ENCODE data around the gene ARHGEF37.

Gene ARHGEF37

GRCh38 chr5:149551227-149552037, 29.9 kb upstream of the ARHGEF37 start, which contains the start of gene CSNK1A1:
Gene CSNK1A1 (minus strand): TSS chr5:149551439. CDS start chr5:149550964, 475 bp downstream.
- H3K9me2 ChIP-seq (replicated peaks; ENCODE audit: low read depth, low read length), result no peaks in the 10 kb centered on the region
- H4K20me1 ChIP-seq (ENCODE audit: insufficient read depth, low read length, poor library complexity, severe bottlenecking), result peaks cover 36% of the 10 kb centered on the region
- H3K4me1 ChIP-seq (ENCODE audit: insufficient read depth, low read length, poor library complexity, severe bottlenecking), result peaks cover 27% of the 10 kb centered on the region
- peaks cover 48% of the 10 kb centered on the region for H3K79me2 ChIP-seq (ENCODE audit: insufficient read depth, low read length)
- peak within 1 kb of the TSS; percentile 100 for H3K9ac ChIP-seq (ENCODE audit: low read depth, low read length, poor library complexity, severe bottlenecking)
- H3K36me3 ChIP-seq (ENCODE audit: insufficient read depth, low read length), result peaks cover 29% of the 10 kb centered on the region
- peak within 1 kb of the TSS; percentile 89 for H2AFZ ChIP-seq (ENCODE audit: low read length)
- no peaks in the 10 kb centered on the region for H3K9me3 ChIP-seq (ENCODE audit: insufficient read depth, low read depth, low read length)
- peak; percentile 83 for TF ChIP-seq CTCF (conservative IDR thresholded peaks at IDR 0.05; ENCODE audit: low read length)
- no peak for TF ChIP-seq EZH2phosphoT487 (IDR thresholded peaks at IDR 0.05; ENCODE audit: borderline replicate concordance)
- peaks cover 16% of the 10 kb centered on the region for H3K27me3 ChIP-seq (ENCODE audit: insufficient read depth, low read length, poor library complexity, severe bottlenecking)
- H3K4me3 ChIP-seq (ENCODE audit: low read length, poor library complexity, severe bottlenecking), result peak within 1 kb of the TSS; percentile 91
- peak within 1 kb of the TSS; percentile 93 for H3K4me2 ChIP-seq (ENCODE audit: low read depth, low read length, poor library complexity, severe bottlenecking)
- H3F3A ChIP-seq (ENCODE audit: low read depth), result no peaks in the 10 kb centered on the region

- H3K79me2 ChIP-seq (ENCODE audit: insufficient read depth, low read length), result peaks cover 42% of the 10 kb centered on the region
- no peaks in the 10 kb centered on the region for H3K9me2 ChIP-seq (replicated peaks; ENCODE audit: low read depth, low read length)
- TF ChIP-seq EZH2phosphoT487 (IDR thresholded peaks at IDR 0.05; ENCODE audit: borderline replicate concordance), result no peak
- peak overlapping the region; percentile 100 for H3K9ac ChIP-seq (ENCODE audit: low read depth, low read length, poor library complexity, severe bottlenecking)
- H3K4me3 ChIP-seq (ENCODE audit: low read length, poor library complexity, severe bottlenecking), result peak overlapping the region; percentile 91
- peak overlapping the region; percentile 89 for H2AFZ ChIP-seq (ENCODE audit: low read length)
- H4K20me1 ChIP-seq (ENCODE audit: insufficient read depth, low read length, poor library complexity, severe bottlenecking), result peaks cover 30% of the 10 kb centered on the region
- H3K36me3 ChIP-seq (ENCODE audit: insufficient read depth, low read length), result peaks cover 23% of the 10 kb centered on the region
- H3K4me2 ChIP-seq (ENCODE audit: low read depth, low read length, poor library complexity, severe bottlenecking), result peak overlapping the region; percentile 93
- peaks cover 16% of the 10 kb centered on the region for H3K27me3 ChIP-seq (ENCODE audit: insufficient read depth, low read length, poor library complexity, severe bottlenecking)
- no peaks in the 10 kb centered on the region for H3F3A ChIP-seq (ENCODE audit: low read depth)
- no peaks in the 10 kb centered on the region for H3K9me3 ChIP-seq (ENCODE audit: insufficient read depth, low read depth, low read length)
- peaks cover 22% of the 10 kb centered on the region for H3K4me1 ChIP-seq (ENCODE audit: insufficient read depth, low read length, poor library complexity, severe bottlenecking)
These were observed 29.2 kb upstream of the ARHGEF37 start for GRCh38 chr5:149552038-149552494.

- peak overlapping the region; percentile 93 for H3K4me2 ChIP-seq (ENCODE audit: low read depth, low read length, poor library complexity, severe bottlenecking)
- H3K79me2 ChIP-seq (ENCODE audit: insufficient read depth, low read length), result peaks cover 36% of the 10 kb centered on the region
- H3K9me2 ChIP-seq (replicated peaks; ENCODE audit: low read depth, low read length), result no peaks in the 10 kb centered on the region
- no peaks in the 10 kb centered on the region for H3K9me3 ChIP-seq (ENCODE audit: insufficient read depth, low read depth, low read length)
- peaks cover 24% of the 10 kb centered on the region for H4K20me1 ChIP-seq (ENCODE audit: insufficient read depth, low read length, poor library complexity, severe bottlenecking)
- peak overlapping the region; percentile 100 for H3K9ac ChIP-seq (ENCODE audit: low read depth, low read length, poor library complexity, severe bottlenecking)
- peaks cover 17% of the 10 kb centered on the region for H3K4me1 ChIP-seq (ENCODE audit: insufficient read depth, low read length, poor library complexity, severe bottlenecking)
- no peaks in the 10 kb centered on the region for H3F3A ChIP-seq (ENCODE audit: low read depth)
- H2AFZ ChIP-seq (ENCODE audit: low read length), result no peak overlapping the region
- peaks cover 17% of the 10 kb centered on the region for H3K36me3 ChIP-seq (ENCODE audit: insufficient read depth, low read length)
- peak overlapping the region; percentile 91 for H3K4me3 ChIP-seq (ENCODE audit: low read length, poor library complexity, severe bottlenecking)
- no peak for TF ChIP-seq CTCF (conservative IDR thresholded peaks at IDR 0.05; ENCODE audit: low read length)
- no peak for TF ChIP-seq EZH2phosphoT487 (IDR thresholded peaks at IDR 0.05; ENCODE audit: borderline replicate concordance)
- peaks cover 16% of the 10 kb centered on the region for H3K27me3 ChIP-seq (ENCODE audit: insufficient read depth, low read length, poor library complexity, severe bottlenecking)
These were observed 28.6 kb upstream of the ARHGEF37 start for GRCh38 chr5:149552553-149553160.

All from Loucy (cell line).